Measurements from ENCODE around the gene SLC35A2. TPM values are rescaled to one million over a fixed set of nuclear protein-coding genes. Genes with fewer than 3 reads are reported as not detected.

SLC35A2 gene
- total RNA-seq, 6 experiments from 2014 or later, result 15.0 to 19.5 (median 17.3) TPM

DNA sequence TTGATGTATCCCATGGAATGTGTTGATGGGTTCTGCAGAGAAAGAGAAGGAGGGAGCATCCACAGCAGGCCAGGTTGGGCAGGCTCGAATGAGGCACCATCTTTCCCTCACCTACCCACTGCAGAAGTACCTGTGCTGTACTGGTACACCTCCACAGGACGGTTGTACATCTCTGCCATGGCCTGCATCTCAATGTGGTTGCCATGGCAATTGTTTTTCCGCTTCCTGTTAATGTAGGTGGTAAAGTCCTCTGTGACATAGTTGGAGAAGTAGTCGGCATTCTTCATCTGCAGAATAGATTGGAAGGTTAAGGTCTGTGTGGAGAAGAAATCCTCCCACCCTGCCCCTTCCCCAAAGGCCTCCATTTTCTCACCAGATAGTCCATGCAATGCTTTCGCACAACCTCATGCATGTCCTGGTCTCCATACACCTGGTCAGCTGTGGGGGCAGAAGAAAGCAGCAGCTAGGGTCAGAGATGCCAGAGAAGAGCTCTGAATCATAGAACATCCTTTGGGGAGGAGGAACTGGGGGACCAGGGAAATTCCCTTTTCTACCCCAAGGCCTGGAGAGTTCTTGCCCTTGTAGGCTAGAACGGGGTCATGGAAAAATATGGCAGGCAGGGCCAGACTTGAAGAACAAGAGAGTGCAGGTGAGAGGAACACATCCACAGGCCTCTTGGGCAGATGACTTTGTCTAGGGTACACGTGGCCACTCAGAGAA, 23.3 kb upstream of the SLC35A2 start:
- Histone ChIP-seq H3K27me3 (no peaks in the 10 kb centered on the region), H3K27ac (no peak overlapping the region), H3K36me3 (peaks cover 0 to 18% (median under 1%) of the 10 kb centered on the region in 4 donors), H3K4me1 (no peaks in the 10 kb centered on the region), H3K9me3 (no peaks in the 10 kb centered on the region), H3K4me3 (no peak overlapping the region)
- no peak for DNase-seq
- no peak for ATAC-seq
- intact Hi-C loops (cut with DNase I), result no loop called here
- WGBS (ENCODE audit: insufficient coverage, low coverage, low lambda C conversion rate, missing lambda C conversion rate), result 63% methylated on average over 5 of the region's 7 CpGs
- TF ChIP-seq POLR2A (IDR thresholded peaks at IDR 0.05), result no peak
- TF ChIP-seq, protein P1, sequence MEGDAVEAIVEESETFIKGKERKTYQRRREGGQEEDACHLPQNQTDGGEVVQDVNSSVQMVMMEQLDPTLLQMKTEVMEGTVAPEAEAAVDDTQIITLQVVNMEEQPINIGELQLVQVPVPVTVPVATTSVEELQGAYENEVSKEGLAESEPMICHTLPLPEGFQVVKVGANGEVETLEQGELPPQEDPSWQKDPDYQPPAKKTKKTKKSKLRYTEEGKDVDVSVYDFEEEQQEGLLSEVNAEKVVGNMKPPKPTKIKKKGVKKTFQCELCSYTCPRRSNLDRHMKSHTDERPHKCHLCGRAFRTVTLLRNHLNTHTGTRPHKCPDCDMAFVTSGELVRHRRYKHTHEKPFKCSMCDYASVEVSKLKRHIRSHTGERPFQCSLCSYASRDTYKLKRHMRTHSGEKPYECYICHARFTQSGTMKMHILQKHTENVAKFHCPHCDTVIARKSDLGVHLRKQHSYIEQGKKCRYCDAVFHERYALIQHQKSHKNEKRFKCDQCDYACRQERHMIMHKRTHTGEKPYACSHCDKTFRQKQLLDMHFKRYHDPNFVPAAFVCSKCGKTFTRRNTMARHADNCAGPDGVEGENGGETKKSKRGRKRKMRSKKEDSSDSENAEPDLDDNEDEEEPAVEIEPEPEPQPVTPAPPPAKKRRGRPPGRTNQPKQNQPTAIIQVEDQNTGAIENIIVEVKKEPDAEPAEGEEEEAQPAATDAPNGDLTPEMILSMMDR (IDR thresholded peaks at IDR 0.05), result no peak

DNA sequence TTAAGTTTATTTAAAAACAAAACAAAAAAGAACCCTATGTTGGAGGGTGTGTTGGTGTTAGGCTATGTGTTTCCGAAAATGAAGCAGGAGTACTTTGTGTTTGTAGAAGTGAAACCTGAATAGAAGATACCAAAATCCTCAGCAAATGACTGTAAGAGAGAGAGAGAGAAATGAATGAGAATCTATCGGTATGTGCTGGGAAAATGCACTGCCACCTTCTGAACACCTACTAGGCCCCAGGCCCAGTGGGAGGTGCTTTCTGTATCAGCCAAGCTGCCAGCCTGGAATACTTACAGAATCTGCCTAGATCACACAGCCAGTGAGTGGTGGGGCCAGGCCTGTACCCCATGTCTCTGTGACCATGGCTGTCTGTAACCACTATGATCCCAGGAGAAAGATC, 22.3 kb upstream of the SLC35A2 start:
- 90% methylated on average over 1 of the region's 2 CpGs for WGBS (ENCODE audit: insufficient coverage, low coverage, low lambda C conversion rate, missing lambda C conversion rate)
- ATAC-seq, result no peak
- no peaks in the 10 kb centered on the region for H3K27me3 ChIP-seq
- peaks cover 0 to 18% (median 2%) of the 10 kb centered on the region in 4 donors for H3K36me3 ChIP-seq
- no peak for DNase-seq
- H3K4me3 ChIP-seq, result no peak overlapping the region
- H3K9me3 ChIP-seq, result no peaks in the 10 kb centered on the region
- no peak for TF ChIP-seq POLR2A (IDR thresholded peaks at IDR 0.05)
- TF ChIP-seq, protein P1 (IDR thresholded peaks at IDR 0.05), result no peak
- no peak overlapping the region for H3K27ac ChIP-seq
- intact Hi-C loops (cut with DNase I), result no loop called here
- H3K4me1 ChIP-seq, result no peaks in the 10 kb centered on the region

- Histone ChIP-seq H3K27ac (no peak overlapping the region), H3K36me3 (peaks cover 0 to 17% (median 2%) of the 10 kb centered on the region in 4 donors), H3K4me3 (no peak overlapping the region), H3K27me3 (no peaks in the 10 kb centered on the region), H3K9me3 (no peaks in the 10 kb centered on the region), H3K4me1 (no peaks in the 10 kb centered on the region)
- no peak for DNase-seq
- no peak for ATAC-seq
- WGBS (ENCODE audit: insufficient coverage, low coverage, low lambda C conversion rate, missing lambda C conversion rate), result 44% methylated on average over 2 of the region's 2 CpGs
- intact Hi-C loops (cut with DNase I), result no loop called here
- TF ChIP-seq POLR2A (IDR thresholded peaks at IDR 0.05), result no peak
- TF ChIP-seq, protein P1 (IDR thresholded peaks at IDR 0.05), result no peak
These were observed 16.4 kb upstream of the SLC35A2 start for GRCh38 chrX:48927736-48928382.

- WGBS (ENCODE audit: insufficient coverage, low coverage, low lambda C conversion rate, missing lambda C conversion rate), result 69% methylated on average over 5 of the region's 5 CpGs
- no peak overlapping the region for H3K4me3 ChIP-seq
These were observed 15.7 kb upstream of the SLC35A2 start for GRCh38 chrX:48927123-48927522.

More at GRCh38 chrX:48927123-48927522, 15.7 kb upstream of the SLC35A2 start:
- Histone ChIP-seq H3K9me3 (no peaks in the 10 kb centered on the region), H3K36me3 (peaks cover 0 to 17% (median 2%) of the 10 kb centered on the region in 4 donors), H3K4me1 (no peaks in the 10 kb centered on the region), H3K27ac (no peak overlapping the region), H3K27me3 (no peaks in the 10 kb centered on the region)
- intact Hi-C loops (cut with DNase I), result no loop called here
- TF ChIP-seq, protein P1 (IDR thresholded peaks at IDR 0.05), result no peak
- ATAC-seq (no peak), DNase-seq (no peak)

Measured in right lobe of liver (tissue), 6 donors.